Neural progenitor cell (in vitro differentiated cells): ENCODE results near the gene TIFAB. TPM values are rescaled to one million over a fixed set of nuclear protein-coding genes. Genes with fewer than 3 reads are reported as not detected.
A peak's percentile ranks its signal among the peaks of the same experiment; 100 is the strongest.

Source experiments
- DNase-seq: peaks from one replicate; pipeline ENCODE4 v3.0.0-alpha.2; 2016; ENCODE audit warnings: low spot score
- H2AFZ ChIP-seq: fragments of 200-600 bp; sonication (generic); replicated peaks from 2 replicates; pipeline ENCODE4 v1.6.1; 2016; ENCODE audit warnings: antibody characterized with exemption
- H3F3A ChIP-seq: fragments of 200-600 bp; sonication (generic); 2 replicates; pipeline ENCODE4 v1.6.1; 2016; ENCODE audit warnings: antibody characterized with exemption, low read depth
- H3K27ac ChIP-seq: fragments of 200-600 bp; sonication (generic); 2 replicates; pipeline ENCODE4 v1.5.1; 2016; ENCODE audit warnings: mild to moderate bottlenecking
- H3K27me3 ChIP-seq: fragments of 200-600 bp; sonication (generic); 2 replicates; pipeline ENCODE4 v1.6.1; 2016; ENCODE audit warnings: mild to moderate bottlenecking, moderate library complexity
- H3K36me3 ChIP-seq: fragments of 200-600 bp; sonication (generic); 2 replicates; pipeline ENCODE4 v1.5.1; 2016
- H3K4me1 ChIP-seq: fragments of 200-600 bp; sonication (generic); 2 replicates; pipeline ENCODE4 v1.6.1; 2016; ENCODE audit warnings: mixed run types
- H3K4me2 ChIP-seq: fragments of 200-600 bp; sonication (generic); 2 replicates; pipeline ENCODE4 v1.6.1; 2016
- H3K4me3 ChIP-seq: fragments of 200-600 bp; sonication (generic); 2 replicates; pipeline ENCODE4 v1.5.1; 2016
- H3K79me2 ChIP-seq: fragments of 200-600 bp; sonication (generic); 2 replicates; pipeline ENCODE4 v1.6.1; 2016; ENCODE audit warnings: low read depth
- H3K9ac ChIP-seq: fragments of 200-600 bp; sonication (generic); 2 replicates; pipeline ENCODE4 v1.6.1; 2016
- H3K9me3 ChIP-seq: fragments of 200-600 bp; sonication (generic); 2 replicates; pipeline ENCODE4 v1.5.1; 2016; ENCODE audit warnings: low read depth
- H4K20me1 ChIP-seq: fragments of 200-600 bp; sonication (generic); 2 replicates; pipeline ENCODE4 v1.6.1; 2016; ENCODE audit warnings: low read depth
- H3K27ac Mint-ChIP-seq: 3 replicates; pipeline ENCODE4 v1.8.0; 2021; ENCODE audit warnings: mixed read lengths
- H3K27me3 Mint-ChIP-seq: 2 replicates; pipeline ENCODE4 v1.8.0; 2022; ENCODE audit warnings: low read depth, mild to moderate bottlenecking, inconsistent platforms, moderate library complexity, mixed read lengths; ENCODE audit not compliant: insufficient read depth
- H3K36me3 Mint-ChIP-seq: 3 replicates; pipeline ENCODE4 v1.8.0; 2021; ENCODE audit warnings: mixed read lengths
- H3K4me1 Mint-ChIP-seq: 3 replicates; pipeline ENCODE4 v1.8.0; 2021; ENCODE audit warnings: mixed read lengths
- H3K4me3 Mint-ChIP-seq: 3 replicates; pipeline ENCODE4 v1.8.0; 2021; ENCODE audit warnings: mild to moderate bottlenecking, moderate library complexity, mixed read lengths
- H3K9me3 Mint-ChIP-seq: 3 replicates; pipeline ENCODE4 v1.8.0; 2020; ENCODE audit warnings: mixed read lengths
- CTCF ChIP-seq: fragments of 200-600 bp; sonication (generic); IDR thresholded peaks from 2 replicates; pipeline ENCODE4 v1.5.1; 2017; ENCODE audit warnings: antibody characterized with exemption, mild to moderate bottlenecking
- EZH2 ChIP-seq: fragments of 200-600 bp; sonication (generic); IDR thresholded peaks from 2 replicates; pipeline ENCODE4 v1.6.1; 2017; ENCODE audit warnings: antibody characterized with exemption, mild to moderate bottlenecking, moderate library complexity
- EZH2phosphoT487 ChIP-seq: fragments of 200-600 bp; sonication (generic); IDR thresholded peaks from 2 replicates; pipeline ENCODE4 v1.6.1; 2017; ENCODE audit warnings: antibody characterized with exemption
- total RNA-seq: library from RNA; depleted of rRNA; stranded (reverse); fragments of >200 nt; gene quantifications from 2 replicates; pipeline ENCODE4 v1.2.3, GENCODE V29; 2015; ENCODE audit warnings: low replicate concordance

Gene TIFAB
- total RNA-seq, 1 donor from 2014 or later, result not detected

GRCh38 chr5:135477613-135478066, 25.5 kb upstream of the TIFAB start:
- Histone ChIP-seq H3K27me3 (peaks cover 100% of the 10 kb centered on the region), H3F3A (peaks cover 29% of the 10 kb centered on the region), H3K9me3 (no peaks in the 10 kb centered on the region), H3K36me3 (no peaks in the 10 kb centered on the region), H3K9ac (no peak overlapping the region), H3K79me2 (no peaks in the 10 kb centered on the region), H2AFZ (no peak overlapping the region), H4K20me1 (peaks cover 79% of the 10 kb centered on the region), H3K4me1 (peaks cover 31% of the 10 kb centered on the region), H3K27ac (no peak overlapping the region), H3K4me3 (no peak overlapping the region), H3K4me2 (peak overlapping the region; percentile 42)
- TF ChIP-seq EZH2phosphoT487, result no peak
- TF ChIP-seq EZH2, result no peak
- TF ChIP-seq CTCF, result no peak
- no peak overlapping the region for H3K27ac Mint-ChIP-seq
- H3K27me3 Mint-ChIP-seq, result peaks cover 32% of the 10 kb centered on the region
- H3K4me3 Mint-ChIP-seq, result peak overlapping the region; percentile 63
- H3K36me3 Mint-ChIP-seq, result no peaks in the 10 kb centered on the region
- H3K4me1 Mint-ChIP-seq, result peaks cover 39% of the 10 kb centered on the region
- peaks cover 6% of the 10 kb centered on the region for H3K9me3 Mint-ChIP-seq
- DNase-seq, result peak; percentile 43

DNA sequence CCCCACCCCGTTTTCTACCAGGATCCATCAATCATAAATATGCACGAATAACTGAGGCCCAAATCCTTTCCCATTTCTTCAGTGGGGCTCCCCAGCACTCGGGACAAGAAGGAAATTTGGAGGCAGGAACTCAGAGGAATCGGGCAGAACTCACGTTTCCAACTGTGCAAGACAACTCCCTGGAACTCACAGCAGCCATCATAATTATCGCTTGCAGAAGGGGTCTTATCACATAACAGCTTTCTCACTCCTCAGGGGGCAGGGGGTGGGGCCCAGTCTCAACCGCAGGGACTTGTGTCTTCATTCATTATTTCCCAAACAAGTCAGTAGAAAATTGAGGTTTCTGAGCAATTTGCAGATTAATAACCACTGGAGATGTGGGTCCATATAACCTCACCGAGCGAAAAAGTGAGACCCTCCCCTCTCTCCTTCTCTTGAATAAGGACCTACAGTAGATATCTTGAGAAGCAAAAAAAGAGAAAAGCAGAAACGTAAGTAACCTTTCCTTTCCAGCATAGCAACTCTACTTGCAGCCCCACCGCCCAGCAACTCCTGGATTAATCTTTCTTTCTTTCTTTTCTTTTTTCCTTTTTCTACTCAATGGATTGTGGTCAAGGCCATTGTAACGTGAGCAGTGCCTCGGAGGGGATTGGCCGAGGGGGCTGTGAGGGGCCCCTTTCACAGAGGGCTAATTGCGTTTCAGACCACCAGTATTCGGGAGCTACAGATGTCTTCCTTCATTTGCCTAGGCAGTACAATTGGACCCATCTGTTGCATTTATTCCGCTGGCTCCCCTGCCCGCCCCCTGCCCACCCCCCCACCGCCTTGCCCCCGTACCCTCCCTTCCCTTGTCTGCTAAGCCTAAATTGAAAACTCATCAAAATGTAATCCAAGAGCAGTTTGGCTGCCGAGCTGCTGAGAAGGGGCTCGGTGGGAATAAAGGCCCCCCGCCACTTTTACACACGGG, 24.7 kb upstream of the TIFAB start:
- H4K20me1 ChIP-seq, result peaks cover 77% of the 10 kb centered on the region
- DNase-seq, result no peak
- no peak overlapping the region for H3K4me3 ChIP-seq
- Mint-ChIP-seq H3K27ac (peak overlapping the region; percentile 3), H3K27me3 (peaks cover 35% of the 10 kb centered on the region), H3K36me3 (no peaks in the 10 kb centered on the region), H3K9me3 (peaks cover 6% of the 10 kb centered on the region), H3K4me3 (peak overlapping the region; percentile 68), H3K4me1 (peaks cover 39% of the 10 kb centered on the region)
- H3K9ac ChIP-seq, result no peak overlapping the region
- no peaks in the 10 kb centered on the region for H3K79me2 ChIP-seq
- TF ChIP-seq CTCF, result no peak
- TF ChIP-seq EZH2, result peak; percentile 36
- TF ChIP-seq EZH2phosphoT487, result no peak
- H3K36me3 ChIP-seq, result no peaks in the 10 kb centered on the region
- no peak overlapping the region for H2AFZ ChIP-seq
- peaks cover 24% of the 10 kb centered on the region for H3F3A ChIP-seq
- no peaks in the 10 kb centered on the region for H3K9me3 ChIP-seq
- H3K4me2 ChIP-seq, result peak overlapping the region; percentile 42
- H3K4me1 ChIP-seq, result peaks cover 27% of the 10 kb centered on the region
- no peak overlapping the region for H3K27ac ChIP-seq
- H3K27me3 ChIP-seq, result peaks cover 100% of the 10 kb centered on the region

- Mint-ChIP-seq H3K4me1 (peaks cover 30% of the 10 kb centered on the region), H3K27ac (no peak overlapping the region), H3K4me3 (no peak overlapping the region), H3K9me3 (peaks cover 2% of the 10 kb centered on the region), H3K36me3 (no peaks in the 10 kb centered on the region), H3K27me3 (peaks cover 28% of the 10 kb centered on the region)
- H3F3A ChIP-seq, result peaks cover 18% of the 10 kb centered on the region
- no peak overlapping the region for H3K4me2 ChIP-seq
- peaks cover 100% of the 10 kb centered on the region for H3K27me3 ChIP-seq
- no peak overlapping the region for H3K4me3 ChIP-seq
- H4K20me1 ChIP-seq, result peaks cover 66% of the 10 kb centered on the region
- H3K27ac ChIP-seq, result no peak overlapping the region
- H3K36me3 ChIP-seq, result no peaks in the 10 kb centered on the region
- H3K9ac ChIP-seq, result no peak overlapping the region
- H3K9me3 ChIP-seq, result no peaks in the 10 kb centered on the region
- H2AFZ ChIP-seq, result no peak overlapping the region
- DNase-seq, result no peak
- peaks cover 25% of the 10 kb centered on the region for H3K4me1 ChIP-seq
- no peaks in the 10 kb centered on the region for H3K79me2 ChIP-seq
- TF ChIP-seq EZH2phosphoT487 (no peak), CTCF (no peak), EZH2 (no peak)
These were observed 22.0 kb upstream of the TIFAB start for GRCh38 chr5:135473956-135474670.
